ENCODE data around the gene HMGB4. TPM values are rescaled to one million over a fixed set of nuclear protein-coding genes. Genes with fewer than 3 reads are reported as not detected.

Gene HMGB4
- total RNA-seq, 1 experiment from 2014 or later = not detected

DNA sequence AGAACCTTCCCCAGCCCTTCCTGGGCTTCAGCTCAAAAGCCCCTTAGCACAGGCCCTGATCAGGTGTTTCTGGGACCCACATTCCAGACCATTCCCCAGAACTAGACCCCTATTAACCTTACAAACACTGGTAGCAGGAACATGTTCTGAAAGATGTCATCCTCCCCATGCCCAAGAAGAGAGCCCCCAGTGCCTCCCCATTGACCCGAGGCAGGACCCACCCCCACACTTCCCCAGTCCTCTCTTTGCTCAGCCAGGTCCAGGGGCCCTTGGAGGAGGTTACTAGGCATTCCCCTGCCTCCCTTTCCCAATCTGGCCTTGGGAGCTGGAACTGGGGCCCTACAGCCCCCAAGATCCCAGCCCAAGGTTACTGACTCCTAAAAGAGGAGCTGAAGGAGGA lies 38.9 kb upstream of the HMGB4 start:
- Mint-ChIP-seq H3K4me1 (ENCODE audit: low read depth, unreplicated experiment) (no peaks in the 10 kb centered on the region), H3K27ac (ENCODE audit: unreplicated experiment) (no peak overlapping the region), H3K36me3 (ENCODE audit: insufficient read depth, unreplicated experiment) (no peaks in the 10 kb centered on the region), H3K9me3 (ENCODE audit: low read depth, unreplicated experiment) (peaks cover 11% of the 10 kb centered on the region), H3K27me3 (ENCODE audit: unreplicated experiment) (peaks cover 7% of the 10 kb centered on the region), H3K4me3 (ENCODE audit: low read depth, unreplicated experiment) (no peak overlapping the region)
- DNase-seq = no peak
- CTCF ChIA-PET = no interaction called here
- TF ChIP-seq, protein P1, sequence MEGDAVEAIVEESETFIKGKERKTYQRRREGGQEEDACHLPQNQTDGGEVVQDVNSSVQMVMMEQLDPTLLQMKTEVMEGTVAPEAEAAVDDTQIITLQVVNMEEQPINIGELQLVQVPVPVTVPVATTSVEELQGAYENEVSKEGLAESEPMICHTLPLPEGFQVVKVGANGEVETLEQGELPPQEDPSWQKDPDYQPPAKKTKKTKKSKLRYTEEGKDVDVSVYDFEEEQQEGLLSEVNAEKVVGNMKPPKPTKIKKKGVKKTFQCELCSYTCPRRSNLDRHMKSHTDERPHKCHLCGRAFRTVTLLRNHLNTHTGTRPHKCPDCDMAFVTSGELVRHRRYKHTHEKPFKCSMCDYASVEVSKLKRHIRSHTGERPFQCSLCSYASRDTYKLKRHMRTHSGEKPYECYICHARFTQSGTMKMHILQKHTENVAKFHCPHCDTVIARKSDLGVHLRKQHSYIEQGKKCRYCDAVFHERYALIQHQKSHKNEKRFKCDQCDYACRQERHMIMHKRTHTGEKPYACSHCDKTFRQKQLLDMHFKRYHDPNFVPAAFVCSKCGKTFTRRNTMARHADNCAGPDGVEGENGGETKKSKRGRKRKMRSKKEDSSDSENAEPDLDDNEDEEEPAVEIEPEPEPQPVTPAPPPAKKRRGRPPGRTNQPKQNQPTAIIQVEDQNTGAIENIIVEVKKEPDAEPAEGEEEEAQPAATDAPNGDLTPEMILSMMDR (IDR thresholded peaks at IDR 0.05; ENCODE audit: unreplicated experiment) = no peak
- BruUV-seq (replicated peaks) = no TSS peak
- intact Hi-C loops (cut with micrococcal nuclease; ENCODE audit: unreplicated experiment) = no loop called here

DNA sequence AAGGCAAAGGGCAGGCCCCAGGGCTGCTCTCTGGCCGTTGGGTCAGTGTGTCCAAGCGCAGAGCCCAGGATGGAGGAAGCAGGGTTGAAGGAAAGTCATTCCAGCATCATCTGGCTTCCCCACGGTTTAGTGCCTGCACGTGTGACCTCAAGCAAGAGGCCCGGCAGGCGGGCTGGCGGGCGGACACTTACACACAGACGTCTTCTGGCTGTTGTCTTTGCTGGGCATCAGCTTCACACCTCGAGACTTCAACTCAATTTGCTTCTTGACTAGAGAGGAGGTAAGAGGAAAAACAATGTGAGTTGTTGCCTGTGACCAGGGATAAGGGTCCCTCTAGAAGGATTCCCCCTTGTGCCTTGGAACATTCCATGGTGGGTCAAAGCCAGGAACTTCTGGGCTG lies 38.4 kb upstream of the HMGB4 start:
- TF ChIP-seq, protein P1 (IDR thresholded peaks at IDR 0.05; ENCODE audit: unreplicated experiment) = no peak
- CTCF ChIA-PET = no interaction called here
- Mint-ChIP-seq H3K27ac (ENCODE audit: unreplicated experiment) (no peak overlapping the region), H3K9me3 (ENCODE audit: low read depth, unreplicated experiment) (peaks cover 11% of the 10 kb centered on the region), H3K4me1 (ENCODE audit: low read depth, unreplicated experiment) (no peaks in the 10 kb centered on the region), H3K36me3 (ENCODE audit: insufficient read depth, unreplicated experiment) (no peaks in the 10 kb centered on the region), H3K27me3 (ENCODE audit: unreplicated experiment) (peaks cover 7% of the 10 kb centered on the region), H3K4me3 (ENCODE audit: low read depth, unreplicated experiment) (no peak overlapping the region)
- intact Hi-C loops (cut with micrococcal nuclease; ENCODE audit: unreplicated experiment) = no loop called here
- no peak for DNase-seq
- BruUV-seq (replicated peaks) = no TSS peak

GRCh38 chr1:33826311-33826710 lies 37.6 kb upstream of the HMGB4 start:
- no peak for DNase-seq
- Mint-ChIP-seq H3K36me3 (ENCODE audit: insufficient read depth, unreplicated experiment) (no peaks in the 10 kb centered on the region), H3K27ac (ENCODE audit: unreplicated experiment) (no peak overlapping the region), H3K4me1 (ENCODE audit: low read depth, unreplicated experiment) (no peaks in the 10 kb centered on the region), H3K4me3 (ENCODE audit: low read depth, unreplicated experiment) (no peak overlapping the region), H3K9me3 (ENCODE audit: low read depth, unreplicated experiment) (peaks cover 13% of the 10 kb centered on the region), H3K27me3 (ENCODE audit: unreplicated experiment) (peaks cover 5% of the 10 kb centered on the region)
- CTCF ChIA-PET = no interaction called here
- BruUV-seq (replicated peaks) = no TSS peak
- intact Hi-C loops (cut with micrococcal nuclease; ENCODE audit: unreplicated experiment) = no loop called here
- TF ChIP-seq, protein P1 (IDR thresholded peaks at IDR 0.05; ENCODE audit: unreplicated experiment) = no peak

DNA sequence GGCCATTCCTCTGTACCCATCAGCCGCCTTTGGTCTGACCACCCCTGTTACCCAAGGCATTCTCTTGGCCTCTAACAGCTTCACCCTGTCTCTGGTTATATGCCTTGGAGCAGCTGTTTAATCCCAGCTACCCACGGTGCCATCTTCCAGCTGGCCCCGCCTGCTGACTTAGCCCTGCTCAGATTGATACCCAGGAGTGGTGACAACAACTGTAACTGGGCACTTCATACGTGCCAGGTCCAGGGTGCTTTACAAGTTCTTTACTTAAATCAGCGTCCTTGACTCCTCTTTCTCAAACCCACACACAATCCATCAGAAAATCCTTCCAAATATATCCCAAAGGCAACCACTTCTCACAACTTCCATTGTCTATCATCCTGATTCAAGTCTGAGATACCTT lies 37.2 kb upstream of the HMGB4 start:
- peaks cover 12% of the 10 kb centered on the region for H3K9me3 Mint-ChIP-seq (ENCODE audit: low read depth, unreplicated experiment)
- CTCF ChIA-PET = no interaction called here
- H3K27ac Mint-ChIP-seq (ENCODE audit: unreplicated experiment) = no peak overlapping the region
- H3K27me3 Mint-ChIP-seq (ENCODE audit: unreplicated experiment) = peaks cover under 1% of the 10 kb centered on the region
- H3K36me3 Mint-ChIP-seq (ENCODE audit: insufficient read depth, unreplicated experiment) = no peaks in the 10 kb centered on the region
- TF ChIP-seq, protein P1 (IDR thresholded peaks at IDR 0.05; ENCODE audit: unreplicated experiment) = no peak
- no peak overlapping the region for H3K4me3 Mint-ChIP-seq (ENCODE audit: low read depth, unreplicated experiment)
- no peaks in the 10 kb centered on the region for H3K4me1 Mint-ChIP-seq (ENCODE audit: low read depth, unreplicated experiment)
- DNase-seq = no peak
- intact Hi-C loops (cut with micrococcal nuclease; ENCODE audit: unreplicated experiment) = no loop called here
- BruUV-seq (replicated peaks) = no TSS peak

- no peak for DNase-seq
- CTCF ChIA-PET = no interaction called here
- intact Hi-C loops (cut with micrococcal nuclease; ENCODE audit: unreplicated experiment) = no loop called here
Measured at GRCh38 chr1:33828059-33828458, 35.8 kb upstream of the HMGB4 start.

More at GRCh38 chr1:33828059-33828458, 35.8 kb upstream of the HMGB4 start:
- Mint-ChIP-seq H3K36me3 (ENCODE audit: insufficient read depth, unreplicated experiment) (no peaks in the 10 kb centered on the region), H3K4me3 (ENCODE audit: low read depth, unreplicated experiment) (no peak overlapping the region), H3K27ac (ENCODE audit: unreplicated experiment) (no peak overlapping the region), H3K27me3 (ENCODE audit: unreplicated experiment) (no peaks in the 10 kb centered on the region), H3K4me1 (ENCODE audit: low read depth, unreplicated experiment) (no peaks in the 10 kb centered on the region), H3K9me3 (ENCODE audit: low read depth, unreplicated experiment) (peaks cover 13% of the 10 kb centered on the region)
- no TSS peak for BruUV-seq (replicated peaks)
- TF ChIP-seq, protein P1 (IDR thresholded peaks at IDR 0.05; ENCODE audit: unreplicated experiment) = no peak
